ENCODE measurements around the gene MLN.

- TF ChIP-seq POLR2AphosphoS5 (IDR thresholded peaks at IDR 0.05; ENCODE audit: low read depth, low read length) (no peak), POLR2A (IDR thresholded peaks at IDR 0.05; ENCODE audit: low read depth, low read length) (no peak)
Observed at GRCh38 chr6:33784787-33785186, 19.0 kb downstream of the MLN start.
